Measurements from ENCODE around the gene NCKAP5.

The NCKAP5 gene

DNA sequence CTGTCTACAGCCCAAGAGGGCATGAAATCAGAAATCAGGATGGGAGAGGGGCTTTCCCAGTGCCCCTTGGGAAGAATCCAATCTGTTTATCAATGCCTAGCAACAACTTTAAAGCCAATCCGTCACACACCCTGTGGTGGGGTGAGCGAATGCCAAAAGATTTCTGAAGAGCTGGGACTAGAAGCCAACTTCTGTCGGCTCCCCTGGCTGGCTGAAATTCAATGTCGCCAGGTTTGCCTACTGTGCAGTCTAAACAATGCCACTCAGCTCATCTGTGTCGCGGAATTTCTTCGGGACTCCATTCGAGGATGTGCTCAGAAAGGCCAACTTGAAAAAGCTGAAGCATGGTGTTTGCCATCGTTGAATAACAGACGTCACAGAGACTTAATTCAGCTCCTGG, 31.5 kb upstream of the NCKAP5 start:
- Histone ChIP-seq H3K9me3 (ENCODE audit: severe bottlenecking) (no peaks in the 10 kb centered on the region), H3K4me1 (ENCODE audit: insufficient read depth, poor library complexity, severe bottlenecking) (no peaks in the 10 kb centered on the region), H3K27ac (ENCODE audit: poor library complexity, severe bottlenecking) (no peak overlapping the region), H3K27me3 (ENCODE audit: insufficient read depth, poor library complexity, severe bottlenecking) (no peaks in the 10 kb centered on the region), H3K36me3 (ENCODE audit: low read depth) (no peaks in the 10 kb centered on the region), H3K4me3 (ENCODE audit: severe bottlenecking) (no peak overlapping the region)
- no peak for ATAC-seq (ENCODE audit: low read depth)
- no peak for DNase-seq (ENCODE audit: low spot score)
- TF ChIP-seq, protein P1, sequence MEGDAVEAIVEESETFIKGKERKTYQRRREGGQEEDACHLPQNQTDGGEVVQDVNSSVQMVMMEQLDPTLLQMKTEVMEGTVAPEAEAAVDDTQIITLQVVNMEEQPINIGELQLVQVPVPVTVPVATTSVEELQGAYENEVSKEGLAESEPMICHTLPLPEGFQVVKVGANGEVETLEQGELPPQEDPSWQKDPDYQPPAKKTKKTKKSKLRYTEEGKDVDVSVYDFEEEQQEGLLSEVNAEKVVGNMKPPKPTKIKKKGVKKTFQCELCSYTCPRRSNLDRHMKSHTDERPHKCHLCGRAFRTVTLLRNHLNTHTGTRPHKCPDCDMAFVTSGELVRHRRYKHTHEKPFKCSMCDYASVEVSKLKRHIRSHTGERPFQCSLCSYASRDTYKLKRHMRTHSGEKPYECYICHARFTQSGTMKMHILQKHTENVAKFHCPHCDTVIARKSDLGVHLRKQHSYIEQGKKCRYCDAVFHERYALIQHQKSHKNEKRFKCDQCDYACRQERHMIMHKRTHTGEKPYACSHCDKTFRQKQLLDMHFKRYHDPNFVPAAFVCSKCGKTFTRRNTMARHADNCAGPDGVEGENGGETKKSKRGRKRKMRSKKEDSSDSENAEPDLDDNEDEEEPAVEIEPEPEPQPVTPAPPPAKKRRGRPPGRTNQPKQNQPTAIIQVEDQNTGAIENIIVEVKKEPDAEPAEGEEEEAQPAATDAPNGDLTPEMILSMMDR (IDR thresholded peaks at IDR 0.05; ENCODE audit: poor library complexity, severe bottlenecking) = no peak

DNA sequence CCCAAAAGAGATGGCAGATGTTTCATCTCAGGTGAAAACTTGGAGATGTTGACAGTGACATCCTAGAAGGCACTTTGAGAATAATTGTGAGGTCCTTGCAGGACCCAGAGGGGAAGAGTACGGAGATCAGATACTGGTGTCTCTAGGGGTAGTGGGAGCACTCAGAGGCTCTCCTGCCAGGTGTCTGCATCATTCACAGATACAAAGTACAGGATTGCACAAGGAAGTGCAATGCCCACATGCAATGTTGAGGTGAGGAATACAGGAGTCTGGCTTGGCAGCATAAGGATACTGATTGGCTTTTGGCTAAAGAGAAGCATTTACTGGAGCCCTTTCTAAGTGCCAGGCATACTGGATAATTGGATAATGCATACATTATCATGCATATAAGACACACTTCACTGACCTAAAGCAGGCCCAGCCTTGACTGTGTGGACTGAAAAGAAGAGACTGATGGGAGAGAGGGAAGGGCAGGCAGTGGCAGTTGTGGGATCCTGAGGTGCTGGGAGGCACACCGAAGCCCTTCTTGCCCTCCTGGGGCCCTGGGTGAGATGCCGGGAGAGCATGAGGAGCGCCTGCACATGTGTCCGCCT, 31.0 kb upstream of the NCKAP5 start:
- no peaks in the 10 kb centered on the region for H3K36me3 ChIP-seq (ENCODE audit: low read depth)
- H3K27ac ChIP-seq (ENCODE audit: poor library complexity, severe bottlenecking) = no peak overlapping the region
- no peaks in the 10 kb centered on the region for H3K9me3 ChIP-seq (ENCODE audit: severe bottlenecking)
- TF ChIP-seq, protein P1 (IDR thresholded peaks at IDR 0.05; ENCODE audit: poor library complexity, severe bottlenecking) = no peak
- ATAC-seq (ENCODE audit: low read depth) = no peak
- no peaks in the 10 kb centered on the region for H3K27me3 ChIP-seq (ENCODE audit: insufficient read depth, poor library complexity, severe bottlenecking)
- H3K4me3 ChIP-seq (ENCODE audit: severe bottlenecking) = no peak overlapping the region
- no peak for DNase-seq (ENCODE audit: low spot score)
- no peaks in the 10 kb centered on the region for H3K4me1 ChIP-seq (ENCODE audit: insufficient read depth, poor library complexity, severe bottlenecking)

GRCh38 chr2:133598769-133599168, 30.5 kb upstream of the NCKAP5 start:
- H3K27me3 ChIP-seq (ENCODE audit: insufficient read depth, poor library complexity, severe bottlenecking) = no peaks in the 10 kb centered on the region
- no peaks in the 10 kb centered on the region for H3K36me3 ChIP-seq (ENCODE audit: low read depth)
- no peaks in the 10 kb centered on the region for H3K4me1 ChIP-seq (ENCODE audit: insufficient read depth, poor library complexity, severe bottlenecking)
- no peak overlapping the region for H3K27ac ChIP-seq (ENCODE audit: poor library complexity, severe bottlenecking)
- no peak for ATAC-seq (ENCODE audit: low read depth)
- H3K4me3 ChIP-seq (ENCODE audit: severe bottlenecking) = no peak overlapping the region
- TF ChIP-seq, protein P1 (IDR thresholded peaks at IDR 0.05; ENCODE audit: poor library complexity, severe bottlenecking) = no peak
- no peak for DNase-seq (ENCODE audit: low spot score)
- no peaks in the 10 kb centered on the region for H3K9me3 ChIP-seq (ENCODE audit: severe bottlenecking)

DNA sequence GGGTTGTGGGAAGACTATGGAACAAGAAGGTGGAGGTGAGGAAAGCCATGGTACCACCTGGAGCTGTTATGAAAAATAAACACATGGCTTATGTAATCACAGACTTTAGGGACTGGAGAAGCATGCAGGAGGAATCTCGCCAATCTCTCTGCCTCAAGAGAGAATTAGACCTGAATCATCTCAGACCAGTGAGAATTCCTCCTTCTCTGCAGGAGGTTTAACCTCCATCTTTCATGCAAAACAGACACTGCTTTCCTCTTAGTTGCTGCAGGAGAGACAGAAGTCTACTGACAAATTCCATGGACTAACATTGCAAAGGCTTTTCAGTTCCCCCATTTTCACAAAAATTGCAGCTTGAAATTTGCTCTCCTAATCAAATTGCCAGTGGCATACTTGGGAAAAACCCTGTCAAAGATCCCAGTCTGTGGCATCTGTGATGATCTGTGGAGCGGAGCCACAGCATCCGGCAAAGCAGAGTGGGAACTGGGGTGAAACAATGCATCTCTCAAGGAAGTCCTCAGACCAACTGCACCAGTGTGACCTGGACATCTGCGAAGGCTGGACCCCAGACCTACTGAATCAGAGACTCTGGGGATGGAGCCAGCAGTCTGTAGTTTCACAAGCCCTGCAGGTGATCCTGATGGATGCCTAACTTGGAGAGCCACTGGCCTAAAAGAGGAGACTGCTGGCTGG, 28.6 kb upstream of the NCKAP5 start:
- DNase-seq (ENCODE audit: low spot score) (no peak), ATAC-seq (ENCODE audit: low read depth) (no peak)
- H3K36me3 ChIP-seq (ENCODE audit: low read depth) = no peaks in the 10 kb centered on the region
- TF ChIP-seq, protein P1 (IDR thresholded peaks at IDR 0.05; ENCODE audit: poor library complexity, severe bottlenecking) = no peak
- no peak overlapping the region for H3K27ac ChIP-seq (ENCODE audit: poor library complexity, severe bottlenecking)
- no peaks in the 10 kb centered on the region for H3K9me3 ChIP-seq (ENCODE audit: severe bottlenecking)
- no peak overlapping the region for H3K4me3 ChIP-seq (ENCODE audit: severe bottlenecking)
- no peaks in the 10 kb centered on the region for H3K4me1 ChIP-seq (ENCODE audit: insufficient read depth, poor library complexity, severe bottlenecking)
- no peaks in the 10 kb centered on the region for H3K27me3 ChIP-seq (ENCODE audit: insufficient read depth, poor library complexity, severe bottlenecking)

- no peak for DNase-seq (ENCODE audit: low spot score)
- no peak overlapping the region for H3K27ac ChIP-seq (ENCODE audit: poor library complexity, severe bottlenecking)
- no peak overlapping the region for H3K4me3 ChIP-seq (ENCODE audit: severe bottlenecking)
- H3K4me1 ChIP-seq (ENCODE audit: insufficient read depth, poor library complexity, severe bottlenecking) = no peaks in the 10 kb centered on the region
- H3K36me3 ChIP-seq (ENCODE audit: low read depth) = no peaks in the 10 kb centered on the region
- no peaks in the 10 kb centered on the region for H3K9me3 ChIP-seq (ENCODE audit: severe bottlenecking)
- ATAC-seq (ENCODE audit: low read depth) = no peak
- TF ChIP-seq, protein P1 (IDR thresholded peaks at IDR 0.05; ENCODE audit: poor library complexity, severe bottlenecking) = no peak
- no peaks in the 10 kb centered on the region for H3K27me3 ChIP-seq (ENCODE audit: insufficient read depth, poor library complexity, severe bottlenecking)
Observed at GRCh38 chr2:133591164-133591563, 22.9 kb upstream of the NCKAP5 start.

Data from RWPE2 (cell line).